GM21529 (cell line): ENCODE data around the gene MYO9A.

Experiments
- ATAC-seq: cut with Tn5 transposase; IDR thresholded peaks from one replicate; pipeline ENCODE4 v1.9.1; 2021; ENCODE audit not compliant: unreplicated experiment

Gene MYO9A, protein sequence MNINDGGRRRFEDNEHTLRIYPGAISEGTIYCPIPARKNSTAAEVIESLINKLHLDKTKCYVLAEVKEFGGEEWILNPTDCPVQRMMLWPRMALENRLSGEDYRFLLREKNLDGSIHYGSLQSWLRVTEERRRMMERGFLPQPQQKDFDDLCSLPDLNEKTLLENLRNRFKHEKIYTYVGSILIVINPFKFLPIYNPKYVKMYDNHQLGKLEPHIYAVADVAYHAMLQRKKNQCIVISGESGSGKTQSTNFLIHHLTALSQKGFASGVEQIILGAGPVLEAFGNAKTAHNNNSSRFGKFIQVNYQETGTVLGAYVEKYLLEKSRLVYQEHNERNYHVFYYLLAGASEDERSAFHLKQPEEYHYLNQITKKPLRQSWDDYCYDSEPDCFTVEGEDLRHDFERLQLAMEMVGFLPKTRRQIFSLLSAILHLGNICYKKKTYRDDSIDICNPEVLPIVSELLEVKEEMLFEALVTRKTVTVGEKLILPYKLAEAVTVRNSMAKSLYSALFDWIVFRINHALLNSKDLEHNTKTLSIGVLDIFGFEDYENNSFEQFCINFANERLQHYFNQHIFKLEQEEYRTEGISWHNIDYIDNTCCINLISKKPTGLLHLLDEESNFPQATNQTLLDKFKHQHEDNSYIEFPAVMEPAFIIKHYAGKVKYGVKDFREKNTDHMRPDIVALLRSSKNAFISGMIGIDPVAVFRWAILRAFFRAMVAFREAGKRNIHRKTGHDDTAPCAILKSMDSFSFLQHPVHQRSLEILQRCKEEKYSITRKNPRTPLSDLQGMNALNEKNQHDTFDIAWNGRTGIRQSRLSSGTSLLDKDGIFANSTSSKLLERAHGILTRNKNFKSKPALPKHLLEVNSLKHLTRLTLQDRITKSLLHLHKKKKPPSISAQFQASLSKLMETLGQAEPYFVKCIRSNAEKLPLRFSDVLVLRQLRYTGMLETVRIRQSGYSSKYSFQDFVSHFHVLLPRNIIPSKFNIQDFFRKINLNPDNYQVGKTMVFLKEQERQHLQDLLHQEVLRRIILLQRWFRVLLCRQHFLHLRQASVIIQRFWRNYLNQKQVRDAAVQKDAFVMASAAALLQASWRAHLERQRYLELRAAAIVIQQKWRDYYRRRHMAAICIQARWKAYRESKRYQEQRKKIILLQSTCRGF (N-terminal part only)

DNA sequence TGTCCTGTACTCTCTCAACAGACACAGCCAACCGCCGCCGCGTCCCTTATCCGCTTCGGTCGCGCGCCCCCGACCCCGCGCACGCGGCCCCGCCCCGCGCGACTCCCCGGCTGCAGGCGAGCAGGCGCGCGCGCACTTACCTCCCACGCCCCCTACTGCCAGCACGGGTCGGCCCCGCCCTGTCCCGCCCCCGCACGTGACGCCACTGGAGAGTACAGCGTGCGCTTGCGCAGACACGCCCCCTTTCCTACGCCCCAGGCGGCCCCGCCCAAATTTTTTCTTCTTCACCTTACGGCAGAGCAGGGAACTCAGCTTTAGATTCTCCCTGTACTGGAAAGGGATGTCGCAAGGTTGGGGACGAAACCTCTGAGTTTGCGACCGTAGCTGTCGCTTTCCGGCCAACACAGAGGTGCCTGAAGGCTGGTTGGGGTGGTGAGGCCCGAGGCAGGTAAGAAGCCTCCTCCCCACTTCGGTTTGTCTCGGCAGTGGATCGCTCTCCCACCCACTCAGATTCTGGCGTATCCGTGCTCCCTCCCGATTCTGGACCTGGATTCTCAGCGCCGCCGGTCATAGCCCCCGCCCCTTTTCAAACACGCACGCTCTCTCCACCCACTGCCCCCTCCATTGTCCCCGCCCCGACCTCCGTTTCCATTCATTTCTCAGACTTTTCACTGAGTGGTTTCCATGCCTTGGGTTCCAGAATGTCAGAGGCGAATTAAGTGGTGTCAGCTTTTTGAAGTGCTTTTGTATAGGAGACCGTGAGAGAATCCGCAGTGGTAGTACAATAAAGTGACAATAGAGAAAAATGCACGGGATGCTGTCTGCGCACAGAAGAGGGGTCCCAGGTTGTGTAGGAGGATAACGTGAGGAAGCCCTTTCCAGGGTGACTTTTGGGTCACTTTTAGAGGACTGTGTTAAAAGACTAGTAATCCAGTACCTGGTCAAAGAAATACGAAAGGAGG, at the start of gene MYO9A, which contains the start of gene SENP8:
MYO9A (minus strand) TSS at position 134 of the 962 bp plus-strand sequence. CDS start 71,587 bp downstream, outside the sequence.
SENP8 (plus strand) TSS at position 387 of the 962 bp plus-strand sequence. CDS start 21,221 bp downstream, outside the sequence.
- ATAC-seq: peak; percentile 56

DNA sequence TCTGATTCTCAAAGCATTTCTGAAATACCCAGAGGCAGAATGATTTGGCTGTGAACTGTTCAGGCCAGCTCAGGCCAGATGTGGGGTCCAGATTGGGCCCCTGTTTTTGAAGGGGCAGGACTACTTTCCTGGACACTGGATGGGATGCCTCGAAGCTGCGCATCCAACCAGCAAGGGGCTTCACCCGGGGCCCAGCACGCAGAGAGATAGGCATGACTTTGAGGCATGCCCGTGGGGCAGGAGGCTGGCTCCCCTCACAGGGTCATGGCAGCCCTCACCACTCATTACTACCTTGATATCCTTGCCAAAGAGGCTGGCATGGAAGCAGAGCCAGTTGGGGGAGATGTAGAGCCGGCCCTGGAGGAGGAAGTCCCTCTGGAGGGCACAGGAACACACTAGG, 49.5 kb upstream of the MYO9A start:
- no peak for ATAC-seq

DNA sequence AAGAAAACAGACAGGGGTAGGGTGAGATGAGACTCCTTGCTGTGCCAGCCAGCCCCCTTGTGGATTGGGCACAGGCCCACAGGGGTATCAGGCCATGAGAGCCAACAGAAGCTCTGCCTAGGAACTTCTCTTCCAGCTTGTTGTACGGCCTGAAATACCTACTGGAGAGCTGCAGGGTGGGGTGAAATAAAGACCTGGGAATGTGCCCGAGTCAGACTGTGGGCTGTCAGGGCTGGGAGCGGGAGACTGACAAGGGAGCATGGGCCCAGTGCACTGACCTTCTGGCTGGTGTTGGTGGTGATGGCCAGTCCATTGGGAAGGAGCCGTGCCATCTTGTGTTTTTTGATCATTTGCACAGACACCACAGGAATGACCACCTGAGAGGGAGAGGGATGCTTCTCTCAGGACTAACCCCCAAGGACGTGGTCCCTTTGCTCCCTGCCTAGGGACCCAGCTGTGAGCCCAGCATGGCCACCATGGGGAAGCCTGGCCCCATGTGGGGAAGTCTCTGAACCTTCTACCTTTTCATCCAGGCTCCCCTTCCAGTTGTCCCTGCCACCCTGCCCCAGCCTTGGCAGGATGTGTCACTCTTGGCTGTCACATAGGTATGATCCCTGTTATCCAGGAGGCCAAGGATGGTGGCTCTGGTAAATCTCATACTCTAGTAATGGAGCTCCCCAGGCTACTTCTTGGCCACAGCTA, 48.9 kb upstream of the MYO9A start:
- no peak for ATAC-seq

DNA sequence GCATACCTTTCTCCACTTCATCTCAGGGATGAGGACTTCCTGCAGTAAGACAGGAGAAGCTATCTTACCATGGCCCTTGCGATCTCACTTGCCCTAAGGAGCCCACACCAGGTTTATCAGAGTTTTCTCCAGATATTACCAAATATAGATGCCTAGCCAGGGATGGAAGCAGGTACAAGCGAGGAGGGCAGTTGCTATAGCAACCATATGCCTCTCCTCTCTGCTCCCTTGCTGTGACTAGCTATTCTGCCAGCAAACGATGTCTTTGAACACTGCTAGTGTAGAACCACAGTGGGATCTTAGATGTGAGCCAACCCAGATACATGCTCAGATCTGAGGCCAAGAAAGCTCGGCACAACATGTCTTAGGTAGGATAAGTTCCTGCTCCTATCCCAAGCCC, 45.8 kb upstream of the MYO9A start:
- ATAC-seq: no peak

DNA sequence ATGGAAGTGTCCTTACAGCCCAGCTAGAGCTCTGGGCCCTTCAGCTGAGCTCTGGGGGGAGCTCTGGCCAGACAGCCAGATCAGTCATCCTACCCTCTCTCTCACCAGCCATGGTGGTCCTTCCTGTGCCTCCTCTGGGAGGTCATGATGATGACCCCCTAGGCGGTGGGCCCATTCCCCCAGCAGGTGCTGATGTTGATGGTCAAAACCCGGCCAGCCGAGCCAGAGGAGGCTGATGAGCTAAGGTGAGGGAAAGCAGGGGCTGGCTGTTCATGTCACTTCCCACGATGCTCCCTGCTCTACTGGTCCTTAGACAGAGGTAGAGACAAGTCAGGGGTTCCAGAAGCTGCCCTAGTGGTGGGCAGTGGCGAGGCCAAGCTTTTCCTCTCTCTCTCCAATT, 44.6 kb upstream of the MYO9A start:
- no peak for ATAC-seq

DNA sequence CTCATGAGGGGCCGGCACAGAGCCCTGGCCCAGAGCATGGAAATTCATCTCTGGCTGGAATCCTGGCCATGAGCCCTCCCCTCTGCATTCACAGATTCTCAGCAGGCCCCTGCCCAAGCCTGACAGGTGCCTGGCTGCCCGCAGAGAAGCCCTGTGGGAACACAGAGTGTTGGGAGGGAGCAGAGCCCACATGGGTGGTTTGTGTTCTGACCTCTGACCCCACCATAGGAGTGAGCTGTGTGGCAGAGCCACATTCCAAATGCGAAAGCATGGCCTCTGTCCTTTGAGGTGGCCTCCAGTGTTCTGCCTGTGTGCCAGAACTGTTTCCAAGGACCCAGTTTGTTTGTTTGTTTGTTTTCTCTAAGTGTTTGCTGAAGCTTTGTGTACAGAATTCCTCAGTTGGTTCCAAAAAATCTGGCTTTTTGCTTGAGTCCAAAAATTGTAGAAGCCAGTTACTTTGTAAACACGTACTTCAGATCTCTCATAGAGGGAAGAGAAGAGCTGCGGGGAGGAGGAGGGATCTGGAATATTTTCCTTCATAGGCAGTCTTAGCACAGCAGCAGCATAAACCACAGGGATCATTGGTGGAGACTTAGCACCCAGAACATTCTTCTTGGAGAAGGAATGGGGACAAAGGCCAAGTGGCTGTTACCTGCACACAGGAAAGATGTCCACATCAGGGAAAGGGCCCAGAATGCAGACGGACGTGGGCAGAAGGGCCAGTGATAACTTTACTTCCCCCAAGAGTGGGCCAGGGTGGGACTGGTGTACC, 43.6 kb upstream of the MYO9A start:
- no peak for ATAC-seq

DNA sequence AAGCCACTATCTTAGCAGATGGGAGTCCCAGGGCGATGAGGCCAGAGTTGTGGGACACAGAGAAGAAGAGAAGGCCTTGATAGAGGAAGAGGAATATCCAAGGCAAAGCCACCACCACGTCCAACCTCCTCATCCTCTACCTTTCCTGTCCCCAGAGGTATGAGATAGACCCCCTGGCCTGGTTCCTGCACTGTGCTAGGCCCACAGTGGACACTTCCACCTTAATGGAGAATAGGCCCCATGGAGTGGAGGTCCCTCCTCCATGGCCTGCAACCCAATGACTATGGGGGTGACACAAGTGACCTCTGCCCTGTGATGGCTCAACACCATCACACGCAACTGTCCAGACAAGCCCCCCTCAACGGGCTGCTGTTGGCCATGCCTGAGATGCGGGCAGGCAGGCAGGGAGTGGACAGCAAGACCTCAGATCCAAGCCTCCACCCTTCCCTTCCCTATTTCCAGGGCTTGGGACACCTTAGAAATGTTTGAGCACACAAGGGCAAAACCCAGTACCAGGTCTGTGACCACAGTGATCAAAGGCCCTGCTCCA, 42.8 kb upstream of the MYO9A start:
- ATAC-seq: no peak

DNA sequence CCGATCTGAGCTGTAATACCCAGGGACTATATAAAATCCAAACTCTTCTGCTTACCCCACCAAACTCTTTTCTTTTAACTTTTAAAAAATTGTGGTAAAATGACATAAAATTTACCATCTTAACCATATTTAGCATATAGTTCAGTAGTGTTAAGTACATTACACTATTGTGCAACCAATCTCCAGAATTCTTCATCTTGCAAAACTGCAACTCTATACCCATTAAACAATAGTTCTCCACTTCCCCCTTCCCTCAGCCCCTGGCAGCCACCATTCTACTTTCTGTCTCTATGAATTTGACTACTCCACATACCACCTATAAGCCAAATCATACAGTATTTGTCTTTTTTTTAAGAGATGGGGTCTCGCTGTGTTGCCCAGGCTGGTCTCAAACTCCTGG, 39.0 kb upstream of the MYO9A start:
- no peak for ATAC-seq

DNA sequence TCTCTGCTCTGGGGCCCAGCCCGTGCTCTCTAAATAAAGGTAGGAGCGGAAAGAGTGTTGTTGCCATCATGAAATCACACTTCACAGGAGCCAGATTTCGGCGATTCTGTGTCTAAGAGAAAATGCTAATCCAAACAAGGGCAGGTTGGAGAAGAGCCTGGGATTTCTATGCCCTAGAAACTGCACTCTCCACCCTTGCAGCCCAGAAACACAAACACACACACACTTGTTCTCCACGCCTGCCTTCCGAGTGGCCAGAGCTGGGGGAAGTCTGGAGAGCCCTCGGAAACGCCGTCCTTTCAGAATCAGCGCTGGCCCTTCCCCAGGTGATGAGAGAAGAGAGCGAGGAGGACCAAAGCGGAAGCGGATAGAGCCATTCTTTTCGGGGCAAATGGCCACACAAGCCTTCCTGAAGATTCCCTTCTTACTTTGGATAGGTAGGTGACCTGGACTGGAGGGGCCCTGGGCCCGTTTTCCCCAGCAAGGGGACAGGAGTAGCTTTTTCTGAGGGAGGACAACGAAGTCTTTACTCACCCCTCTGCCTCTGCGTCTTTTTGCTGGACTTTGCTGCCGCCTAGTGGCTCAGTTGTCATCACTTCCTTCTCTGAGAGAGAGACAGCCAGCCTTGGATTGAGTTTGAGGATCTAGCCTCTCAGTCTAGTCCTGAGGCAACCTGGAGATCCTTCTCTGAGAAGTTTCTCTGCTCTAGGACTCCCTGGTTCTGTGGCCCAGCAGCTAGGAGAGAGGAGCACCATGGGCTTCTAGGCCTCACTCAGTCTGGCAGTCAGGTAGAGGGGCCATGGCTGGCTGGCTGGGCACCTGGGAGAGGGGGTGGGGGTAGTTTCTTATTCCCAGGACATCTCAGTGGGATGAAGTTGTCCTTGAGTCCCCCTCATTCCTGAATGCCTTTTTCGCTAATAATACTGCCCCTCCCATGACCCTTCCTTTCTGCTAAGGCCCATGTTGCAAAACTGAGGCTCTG, 38.0 kb upstream of the MYO9A start:
- peak; percentile 91 for ATAC-seq

DNA sequence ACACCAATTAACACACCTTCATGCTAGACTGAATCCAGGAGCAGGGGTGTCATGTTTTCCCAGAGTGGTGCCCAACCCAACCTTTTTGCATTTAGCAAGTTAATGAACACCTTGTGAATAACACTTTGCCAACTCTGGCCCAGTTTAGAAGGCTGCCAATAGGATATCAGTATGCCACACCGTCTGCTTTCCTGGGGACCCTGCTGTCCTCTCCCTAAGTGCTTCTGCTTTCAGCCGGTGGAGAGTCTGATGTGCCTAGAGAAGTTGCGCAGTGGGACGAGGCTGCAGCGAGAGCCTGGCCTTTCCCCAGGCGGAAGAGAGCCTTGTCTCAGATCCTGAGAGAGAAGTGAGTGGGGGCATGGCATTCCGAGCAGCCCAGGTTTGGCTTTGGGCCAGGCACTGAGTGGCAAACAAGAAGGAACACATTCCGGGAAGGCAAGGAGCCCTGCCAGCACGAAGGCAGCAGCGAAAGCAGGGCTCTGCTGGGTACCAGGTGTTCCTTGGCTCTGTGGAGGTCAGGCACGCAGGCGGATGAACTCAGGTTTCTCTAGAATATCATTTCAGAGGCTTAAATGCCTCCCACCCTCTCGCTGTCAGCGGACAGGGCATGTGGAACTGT, 37.2 kb upstream of the MYO9A start:
- no peak for ATAC-seq

DNA sequence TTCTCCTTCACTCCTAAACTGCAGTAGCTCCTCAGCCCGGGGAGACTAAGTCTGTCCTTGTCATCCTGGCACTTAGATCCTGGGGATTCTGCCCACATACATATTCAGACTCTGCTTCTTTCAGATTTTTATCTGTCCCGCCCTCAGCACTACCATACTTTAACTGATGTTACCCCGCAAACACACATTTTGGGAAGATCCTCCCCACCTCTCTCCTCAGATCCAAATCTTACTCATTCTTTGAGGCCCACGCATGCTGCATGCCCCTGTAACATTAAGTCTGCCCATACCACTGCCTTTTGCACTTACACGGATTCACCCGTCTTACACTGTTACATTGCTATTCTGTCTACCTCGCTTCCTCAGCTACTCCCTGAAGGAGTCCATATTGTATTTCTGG, 36.4 kb upstream of the MYO9A start:
- no peak for ATAC-seq

DNA sequence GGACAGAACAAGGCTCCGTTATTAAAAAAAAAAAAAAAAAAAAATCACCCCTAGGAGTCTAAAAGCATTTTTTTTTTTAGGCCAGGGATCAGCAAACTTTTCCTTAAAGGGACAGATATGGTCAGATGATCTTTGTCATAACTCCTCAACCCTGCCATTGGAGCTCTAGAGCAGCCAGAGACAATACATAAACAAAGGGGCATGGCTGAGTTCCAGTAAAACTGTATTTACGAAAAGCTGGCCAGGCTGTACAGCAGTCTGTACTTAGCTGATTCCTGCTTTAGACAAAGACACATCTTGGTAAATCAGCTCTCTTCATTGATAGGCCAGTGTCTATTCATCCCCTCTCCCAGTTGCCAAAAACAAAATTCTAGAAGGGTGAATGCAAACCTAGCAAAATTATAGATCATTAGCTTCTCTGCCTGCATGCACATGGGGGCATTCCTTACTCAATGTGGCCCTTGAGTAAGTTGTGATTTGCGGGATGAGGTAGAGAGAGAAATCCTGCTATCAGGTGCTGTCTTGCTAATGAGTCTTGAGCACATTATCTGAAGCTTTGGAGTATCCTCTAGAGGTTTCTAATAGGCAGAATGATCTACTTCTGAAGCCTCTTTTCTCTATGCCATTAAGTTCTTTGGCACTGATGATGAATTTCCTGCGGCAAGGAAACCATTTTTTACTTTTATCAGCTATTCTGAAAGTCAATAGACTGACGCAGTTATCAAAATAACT, 35.5 kb upstream of the MYO9A start:
- ATAC-seq: no peak

DNA sequence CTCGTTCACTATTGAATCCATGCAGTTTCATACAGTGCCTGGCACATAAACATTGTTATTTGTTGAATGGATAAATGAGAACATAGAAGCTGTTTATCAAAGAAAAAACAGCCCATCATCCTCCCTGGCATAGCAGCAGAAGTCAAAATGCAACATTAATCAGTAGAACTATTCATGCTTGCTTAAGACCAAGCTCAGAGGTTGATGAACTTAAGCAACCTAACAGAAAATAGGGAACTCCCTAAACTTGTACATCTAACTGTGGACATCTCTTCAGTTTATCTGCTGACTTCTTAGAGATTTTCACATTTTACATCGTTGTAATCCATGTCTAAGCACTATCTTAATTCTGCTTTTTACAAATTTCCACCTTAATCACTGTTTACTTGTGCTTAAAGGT, 29.5 kb upstream of the MYO9A start:
- no peak for ATAC-seq

DNA sequence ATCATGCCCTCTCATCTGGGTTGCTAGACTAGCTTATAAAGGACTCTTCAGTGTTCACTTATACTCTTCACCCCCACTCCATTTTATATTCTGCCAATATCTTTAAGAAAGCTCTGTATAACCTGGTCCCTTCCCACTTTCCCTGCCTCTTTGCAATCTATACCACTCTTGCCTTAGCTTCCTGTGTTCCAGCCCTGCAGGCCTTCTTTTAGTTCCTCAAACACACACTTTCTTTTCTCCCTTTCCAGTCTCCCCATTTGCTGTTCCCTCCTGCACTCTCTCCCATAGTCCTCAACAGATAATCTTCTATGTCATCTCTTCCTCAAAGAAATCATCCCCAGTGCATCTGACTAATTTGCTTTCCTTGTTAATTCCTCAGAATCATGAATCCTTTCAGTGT, 29.0 kb upstream of the MYO9A start:
- ATAC-seq: no peak

DNA sequence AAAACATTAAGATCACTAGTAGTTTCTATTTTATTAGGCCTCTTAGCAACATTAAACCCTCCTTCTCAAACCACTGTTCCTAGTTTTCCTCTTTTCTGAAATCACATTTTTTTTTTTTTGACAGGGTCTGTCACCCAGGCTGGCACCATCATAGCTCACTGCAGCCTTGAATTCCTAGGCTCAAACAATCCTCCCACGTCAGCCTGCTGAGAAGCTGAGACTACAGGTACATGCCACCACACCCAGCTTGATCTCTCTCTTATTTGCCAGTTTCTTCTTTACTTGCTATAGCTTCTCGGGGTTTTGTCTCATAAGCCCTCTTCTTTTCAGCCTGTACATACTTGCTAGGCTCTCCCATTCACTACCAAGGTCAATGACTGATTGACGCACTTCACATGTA, 28.3 kb upstream of the MYO9A start:
- no peak for ATAC-seq
